LNCAP (cell line): Measurements from ENCODE around the gene CPPED1.

Experiments
- CTCF ChIP-seq: fragments of 450-650 bp; IDR thresholded peaks from 2 replicates; pipeline ENCODE4 v1.5.1; 2017; ENCODE audit warnings: mild to moderate bottlenecking

Gene CPPED1

DNA sequence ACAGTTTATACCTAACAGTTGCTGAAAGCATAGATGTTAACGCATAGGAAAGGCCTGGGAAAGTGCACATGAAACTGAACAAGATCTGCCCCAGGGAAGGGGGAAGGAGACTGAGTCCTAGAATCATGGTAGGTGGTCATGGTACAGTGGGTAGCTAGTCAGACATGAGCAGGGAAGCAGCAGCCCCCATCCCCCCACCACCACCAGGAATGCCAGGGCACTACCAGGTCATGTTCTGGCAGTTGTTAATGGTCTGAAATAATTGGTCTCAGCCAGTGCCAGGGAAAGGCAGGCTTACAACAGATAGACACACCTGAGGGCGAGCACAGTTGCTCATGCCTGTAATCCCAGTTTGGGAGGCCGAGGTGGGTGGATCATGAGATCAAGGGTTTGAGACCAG is 185.2 kb downstream of the CPPED1 start:
- no peak for TF ChIP-seq CTCF

- no peak for TF ChIP-seq CTCF
These were observed 186.3 kb downstream of the CPPED1 start for GRCh38 chr16:12617401-12617819.

- no peak for TF ChIP-seq CTCF
These were observed 188.9 kb downstream of the CPPED1 start for GRCh38 chr16:12614662-12615278.

DNA sequence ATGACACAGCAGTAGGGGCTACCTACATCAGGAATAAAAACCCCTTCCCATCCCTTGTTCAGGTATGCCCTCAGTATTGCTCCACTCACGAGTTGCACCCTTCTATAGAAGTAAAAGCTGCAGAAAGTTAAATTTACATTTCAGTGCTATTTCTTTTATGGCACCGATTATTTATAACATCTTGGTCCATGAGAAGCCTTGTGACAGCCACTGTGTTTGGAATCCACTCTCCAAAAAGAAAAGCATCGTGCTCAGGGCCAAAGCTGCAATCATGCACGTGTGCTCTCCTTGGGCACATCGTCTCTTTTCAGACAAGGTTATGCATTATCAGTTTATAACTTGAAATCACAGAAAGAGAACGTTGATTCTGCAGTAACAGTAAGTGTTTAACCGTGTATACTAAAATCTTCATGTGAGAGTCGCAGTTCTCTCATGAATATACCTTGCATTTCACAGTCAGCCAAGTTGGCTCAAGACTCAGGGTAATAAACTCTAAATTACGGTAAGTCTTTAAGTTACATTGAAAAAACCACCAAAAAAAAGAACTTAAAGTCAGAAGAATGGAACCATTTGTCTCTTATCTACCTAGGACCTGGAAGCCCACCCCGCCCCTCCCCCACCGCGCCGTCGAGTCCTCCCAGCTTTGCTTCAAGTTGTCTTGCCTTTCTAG is 189.6 kb downstream of the CPPED1 start:
- TF ChIP-seq CTCF: no peak

DNA sequence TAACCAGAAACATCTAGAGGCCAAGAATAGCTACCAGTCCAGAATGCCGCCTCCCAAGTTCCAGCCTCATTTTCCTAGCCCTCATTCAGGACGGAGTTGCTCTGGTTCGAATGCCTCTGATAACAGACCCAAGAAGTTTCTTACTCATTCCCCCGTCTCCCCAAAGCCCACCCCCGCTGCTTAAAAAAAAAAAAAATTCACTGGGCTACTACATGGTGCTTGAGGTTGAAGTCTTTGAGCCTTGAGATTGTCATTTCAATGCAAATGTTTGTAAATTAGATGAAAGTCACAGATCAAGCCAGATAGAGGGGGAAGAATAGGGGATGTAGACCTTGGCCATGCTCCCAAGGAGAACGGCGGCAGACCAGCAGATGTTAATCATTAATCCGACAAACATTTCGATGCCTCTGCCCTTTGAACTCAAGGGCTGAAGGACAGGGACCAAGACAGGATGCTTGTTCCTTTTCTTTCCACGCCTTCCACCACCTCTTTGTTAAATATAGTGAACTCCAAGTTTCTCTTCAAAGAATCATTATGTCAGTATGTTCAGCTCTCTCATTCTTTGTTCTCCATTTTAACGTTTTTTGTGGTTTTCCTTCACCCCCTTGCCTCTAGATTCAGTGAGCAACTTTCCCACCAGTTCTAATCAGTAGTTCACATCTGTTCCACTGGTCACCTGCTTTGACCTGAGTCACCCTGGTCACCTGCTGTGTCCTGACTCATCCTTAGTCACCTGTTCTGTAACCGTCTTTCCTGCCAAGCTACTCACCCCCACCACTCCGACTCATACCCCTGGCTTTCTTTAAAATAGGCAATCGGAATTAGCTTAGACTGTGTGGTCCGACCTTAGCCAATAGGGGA is 190.3 kb downstream of the CPPED1 start:
- TF ChIP-seq CTCF: no peak

GRCh38 chr16:12612598-12613101 is 191.0 kb downstream of the CPPED1 start:
- no peak for TF ChIP-seq CTCF

- TF ChIP-seq CTCF: no peak
These were observed 191.6 kb downstream of the CPPED1 start for GRCh38 chr16:12611916-12612597.
